Left kidney (tissue), 2 donors: Measurements from ENCODE around the gene RHOU. TPM values are rescaled to one million over a fixed set of nuclear protein-coding genes. Genes with fewer than 3 reads are reported as not detected.
"Not testable (repeated sequence)": the region's sequence is repeated elsewhere in the genome, so short reads cannot be mapped to it uniquely, and the experiment has no call there.

ENCODE experiments used
- DNase-seq: peaks from one replicate; pipeline ENCODE4 v3.0.0-alpha.2; 2013
- polyA plus RNA-seq: library from polyadenylated mRNA; unstranded; fragments of 120-200 nt; gene quantifications from one replicate; pipeline ENCODE4 v1.2.1, GENCODE V29; 2013; ENCODE audit not compliant: insufficient read length

The RHOU gene
- polyA plus RNA-seq, 1 donor = 14.3 TPM

GRCh38 chr1:228755800-228756199, 20.5 kb downstream of the RHOU start:
- no peak for DNase-seq

GRCh38 chr1:228756457-228756856, 21.2 kb downstream of the RHOU start:
- DNase-seq = no peak

- DNase-seq = no peak
Observed at GRCh38 chr1:228758447-228758846, 23.2 kb downstream of the RHOU start.

GRCh38 chr1:228760979-228761378, 25.7 kb downstream of the RHOU start:
- DNase-seq = no peak

- DNase-seq = no peak
Observed at GRCh38 chr1:228763561-228763960, 28.3 kb downstream of the RHOU start.

GRCh38 chr1:228765168-228765946, 30.1 kb downstream of the RHOU start:
- no peak for DNase-seq

- DNase-seq = no peak
Observed at GRCh38 chr1:228766788-228767187, 31.5 kb downstream of the RHOU start.

DNA sequence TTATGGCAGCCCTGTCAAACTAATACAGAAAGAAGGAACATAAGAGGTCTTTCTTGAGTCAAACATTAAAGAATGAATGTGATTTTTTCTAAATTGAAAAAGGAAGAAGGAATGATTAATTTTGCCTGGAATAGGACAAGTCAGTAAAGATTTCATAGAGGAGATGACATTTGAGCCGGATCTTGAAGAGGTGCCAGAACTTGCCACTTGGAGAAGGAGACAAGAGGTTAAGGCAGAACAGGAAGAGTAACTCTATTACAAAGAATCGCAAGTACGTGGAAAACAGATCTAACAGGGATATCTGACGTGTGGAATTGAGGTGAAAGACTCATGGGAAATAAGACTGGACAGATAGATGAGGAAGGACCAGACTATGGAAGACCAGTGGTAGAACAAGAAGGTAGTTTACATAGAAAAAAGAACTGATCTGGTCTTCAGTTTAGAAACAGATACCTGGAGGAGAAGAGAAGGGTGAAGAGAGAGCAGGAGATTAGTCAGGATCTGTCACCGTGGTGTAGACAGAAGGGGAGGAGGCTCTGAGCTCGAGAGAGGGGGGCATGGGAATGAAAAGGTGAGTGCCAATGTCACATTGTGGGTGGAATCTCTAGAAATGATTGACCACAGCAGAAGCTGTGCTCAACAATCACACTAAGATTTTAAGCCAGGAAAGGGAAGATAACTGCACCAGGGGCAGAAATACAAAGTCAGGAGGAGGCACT, 32.5 kb downstream of the RHOU start:
- DNase-seq = no peak

- no peak for DNase-seq
Observed at GRCh38 chr1:228768355-228769000, 33.2 kb downstream of the RHOU start.

DNA sequence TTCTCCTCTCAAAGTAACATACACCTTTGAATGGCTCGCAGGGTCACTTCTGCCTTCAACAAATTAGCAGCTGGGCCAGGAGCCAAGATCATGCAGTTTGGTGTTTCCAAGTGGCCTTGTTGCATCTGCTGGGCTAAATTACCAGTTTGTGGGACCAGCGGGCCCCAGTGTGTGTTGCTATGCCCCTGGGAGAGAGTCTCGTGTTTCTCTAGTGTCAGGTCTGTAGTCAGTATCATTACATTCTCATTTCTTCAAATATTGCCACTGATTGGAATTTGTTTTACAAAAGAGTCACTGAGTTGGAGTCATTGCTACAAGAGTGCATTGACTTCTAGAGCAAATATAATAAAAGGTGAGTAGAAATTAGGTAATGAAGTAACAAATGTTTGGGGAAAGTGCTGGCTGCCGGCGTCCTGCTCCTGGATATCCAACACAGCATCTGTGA, 35.5 kb downstream of the RHOU start:
- DNase-seq = no peak

DNA sequence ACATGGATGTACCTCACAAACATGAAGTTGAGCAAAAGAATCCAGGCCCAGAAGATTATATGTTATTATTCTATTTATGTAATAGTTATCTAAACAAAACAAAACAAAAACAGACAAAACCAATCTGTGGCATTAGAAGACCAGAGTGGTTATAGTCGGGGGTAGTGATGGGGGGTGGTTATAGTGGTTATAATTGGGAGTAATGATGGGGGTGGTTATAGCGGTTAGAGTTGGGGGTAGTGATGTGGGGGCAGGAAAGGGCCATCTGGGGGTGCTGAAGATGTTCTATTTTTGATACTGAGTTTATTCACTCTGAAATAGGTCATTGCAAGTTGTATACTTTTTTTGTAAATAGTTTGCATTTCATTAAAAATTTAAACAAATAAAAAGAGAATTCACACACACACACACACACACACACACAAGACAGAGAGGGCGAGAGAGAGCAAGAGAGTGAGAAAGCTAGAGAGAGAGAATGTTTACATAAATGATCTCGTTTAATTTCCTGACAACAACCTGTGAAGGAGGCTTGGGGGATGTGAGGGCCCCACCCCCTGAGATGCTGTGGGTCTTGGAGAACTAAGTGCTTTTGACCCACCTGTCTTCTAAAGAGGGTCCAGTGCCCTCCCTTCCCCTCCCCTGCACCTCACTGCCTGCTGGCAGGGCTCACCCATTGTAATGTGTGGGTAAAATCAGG, 37.4 kb downstream of the RHOU start:
- no peak for DNase-seq

- not testable (repeated sequence) for DNase-seq
Observed at GRCh38 chr1:228775946-228776345, 40.7 kb downstream of the RHOU start.

- no peak for DNase-seq
Observed at GRCh38 chr1:228776449-228776848, 41.2 kb downstream of the RHOU start.

DNA sequence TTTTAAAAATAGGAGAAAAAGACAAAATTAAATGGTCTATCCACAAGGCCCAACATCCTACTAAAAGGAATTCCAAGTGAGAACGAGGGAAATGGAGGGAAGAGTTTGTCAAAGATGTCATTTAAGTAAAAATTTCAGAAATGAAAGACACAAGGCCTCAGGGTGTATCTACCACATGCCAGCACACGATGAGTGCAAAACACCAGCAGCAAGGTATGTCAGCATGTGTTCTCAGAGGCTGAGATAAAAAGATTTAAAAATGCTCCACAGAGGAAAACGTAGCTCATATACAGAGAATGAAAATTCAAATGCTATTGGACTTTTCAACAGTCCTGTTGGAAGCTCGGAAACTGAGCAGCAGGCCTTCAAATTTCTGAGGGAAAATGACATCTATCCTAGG, 42.0 kb downstream of the RHOU start:
- no peak for DNase-seq

- no peak for DNase-seq
Observed at GRCh38 chr1:228778026-228778425, 42.7 kb downstream of the RHOU start.

DNA sequence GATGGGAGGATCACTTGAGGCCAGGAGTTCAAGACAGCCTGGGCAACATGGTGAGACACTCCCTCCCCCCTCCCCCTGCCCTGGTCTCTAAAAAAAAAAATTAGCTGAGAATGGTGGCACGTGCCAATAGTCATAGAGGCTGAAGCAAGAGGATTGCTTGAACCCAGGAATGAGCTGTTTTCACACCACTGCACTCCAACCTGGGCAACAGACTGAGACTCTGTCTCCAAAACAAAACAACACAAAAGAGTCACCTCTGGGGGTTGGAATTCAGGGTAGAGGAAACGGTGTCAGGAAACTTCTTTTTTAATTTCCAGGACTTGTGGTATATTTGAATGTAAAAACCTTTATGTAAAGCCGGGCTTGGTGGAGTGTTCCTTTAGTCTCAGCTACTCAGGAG, 43.2 kb downstream of the RHOU start:
- DNase-seq = no peak

DNA sequence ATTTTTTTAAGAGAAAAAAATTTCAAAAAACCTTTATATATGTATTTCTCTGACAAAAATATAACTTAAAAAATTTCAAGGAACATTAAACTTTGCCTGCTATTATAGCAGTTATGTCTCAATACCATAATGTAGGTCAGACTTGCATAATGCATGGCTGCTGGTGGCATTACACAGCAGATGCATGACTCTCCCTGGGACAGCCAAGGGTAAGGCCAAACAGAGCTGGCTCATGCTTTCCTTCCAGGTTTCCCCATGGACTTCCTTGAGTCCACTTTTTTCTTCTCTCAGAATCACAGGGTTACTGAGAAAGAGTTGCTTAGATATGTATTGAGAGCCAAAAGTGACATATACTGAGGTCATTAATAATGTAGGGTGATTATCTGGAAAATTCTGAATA, 43.7 kb downstream of the RHOU start:
- no peak for DNase-seq

DNA sequence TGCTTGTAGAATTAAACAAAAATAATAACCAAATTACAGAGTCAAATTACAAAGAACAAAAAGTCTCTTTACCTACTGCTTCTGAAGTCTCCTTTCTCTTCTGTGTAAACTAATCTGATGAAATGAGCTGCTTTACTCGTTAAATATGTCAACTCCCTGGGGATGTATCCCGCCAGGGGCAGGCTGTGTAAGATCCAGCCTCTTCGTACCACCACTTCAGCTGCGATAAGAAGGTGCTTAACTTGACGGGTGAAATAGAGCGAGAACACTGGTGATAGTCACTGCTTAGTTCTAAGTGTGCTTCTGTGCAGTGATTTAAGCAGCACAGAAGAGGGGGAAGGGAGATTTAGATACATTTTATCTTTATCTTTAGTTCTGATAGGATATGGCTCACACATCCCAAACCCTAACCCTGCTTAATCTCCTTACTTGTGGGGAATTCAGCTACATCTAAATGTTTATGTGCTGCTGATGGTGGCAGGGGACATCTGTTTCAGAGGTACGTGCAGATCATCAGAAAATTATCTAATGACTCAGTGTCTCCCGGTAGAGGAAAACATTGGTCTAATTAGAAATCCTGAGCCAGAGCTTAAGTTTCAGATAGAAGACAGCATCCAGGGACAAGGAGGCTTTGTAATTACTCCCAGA, 46.0 kb downstream of the RHOU start:
- no peak for DNase-seq

GRCh38 chr1:228781809-228782661, 46.8 kb downstream of the RHOU start:
- DNase-seq = no peak

DNA sequence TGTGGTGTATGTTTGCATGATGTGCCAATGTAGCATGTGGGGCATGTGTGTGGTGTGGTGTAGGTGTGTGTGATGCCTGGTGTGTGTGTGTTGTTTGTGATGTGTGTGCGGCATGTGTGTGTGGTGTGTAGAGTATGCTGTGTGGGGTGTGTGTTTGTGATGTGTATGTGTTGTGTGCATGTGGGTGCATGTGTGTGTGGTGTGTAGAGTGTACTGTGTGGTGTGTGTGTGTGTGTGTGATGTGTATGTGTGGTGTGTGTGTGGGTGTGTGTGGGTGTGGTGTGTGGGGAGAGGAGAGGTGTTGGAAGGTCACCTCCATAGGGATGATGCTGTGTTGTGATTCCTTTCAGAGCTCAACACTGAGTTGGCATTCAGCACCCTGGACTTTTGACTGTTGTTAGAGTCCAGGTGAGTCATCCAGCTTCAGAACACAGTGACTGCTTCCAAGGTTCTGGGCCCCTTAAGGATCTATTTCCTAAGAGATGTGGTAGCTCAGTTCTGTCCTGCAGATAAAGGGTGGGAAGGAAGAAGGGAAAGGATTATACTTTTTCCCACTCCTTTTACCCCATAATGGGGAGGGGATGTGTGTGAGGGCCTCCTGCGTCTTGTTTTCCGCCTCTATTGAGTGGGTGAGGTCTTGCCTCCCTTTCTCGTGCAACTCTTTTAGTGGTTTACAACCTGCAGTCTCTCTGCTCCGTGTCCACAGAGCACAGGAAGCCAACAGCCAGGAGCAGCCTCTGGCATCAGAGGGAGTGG, 47.6 kb downstream of the RHOU start:
- no peak for DNase-seq
